ENCODE measurements around the gene CACFD1.

GRCh38 chr9:133499892-133500270 is 40.1 kb downstream of the CACFD1 start:
- no peak for TF ChIP-seq CTCF (IDR thresholded peaks at IDR 0.05; ENCODE audit: poor library complexity, severe bottlenecking)
- no peak for TF ChIP-seq SMC3 (conservative IDR thresholded peaks at IDR 0.05; ENCODE audit: poor library complexity)
- no peak for TF ChIP-seq POLR2AphosphoS5 (IDR thresholded peaks at IDR 0.05)
- no peak for TF ChIP-seq EZH2 (IDR thresholded peaks at IDR 0.05; ENCODE audit: borderline replicate concordance, insufficient read depth, low read length, poor library complexity, severe bottlenecking)
- TF ChIP-seq RAD21 (conservative IDR thresholded peaks at IDR 0.05): no peak
